Transverse colon (tissue), 4 donors: ENCODE data around the gene STAG2. TPM values are rescaled to one million over a fixed set of nuclear protein-coding genes. Genes with fewer than 3 reads are reported as not detected.

Source experiments
- DNase-seq: peaks from one replicate; pipeline ENCODE4 v3.0.0-alpha.2; 2019
- H3K27ac ChIP-seq, 4 donors: fragments of 200-600 bp; sonication (generic); 2 replicates each; pipeline ENCODE4 v1.5.1; 2016 to 2018; ENCODE audit warnings: inconsistent platforms in 4 of 4
- H3K27me3 ChIP-seq: fragments of 200-600 bp; sonication (generic); 2 replicates; pipeline ENCODE4 v1.5.1; 2017; ENCODE audit warnings: inconsistent platforms
- H3K36me3 ChIP-seq, 4 donors: fragments of 200-600 bp; sonication (generic); 2 replicates each; pipeline ENCODE4 v1.5.1; 2017 to 2019; ENCODE audit warnings: inconsistent platforms in 4 of 4
- H3K4me1 ChIP-seq, 4 donors: fragments of 200-600 bp; sonication (generic); 2 replicates each; pipeline ENCODE4 v1.5.1; 2017 to 2020; ENCODE audit warnings: inconsistent platforms in 4 of 4
- H3K4me3 ChIP-seq, 4 donors: fragments of 200-600 bp; sonication (generic); 1 replicate in 1 of 4; 2 replicates in 3 of 4; pipeline versions ENCODE4 v1.5.1 to v1.6.1; 2017 to 2019; ENCODE audit warnings: inconsistent platforms in 4 of 4
- H3K9me3 ChIP-seq, 2 donors: fragments of 200-600 bp; sonication (generic); 2 replicates each; pipeline ENCODE4 v1.5.1; 2017 to 2019; ENCODE audit warnings: inconsistent platforms in 2 of 2
- EP300 ChIP-seq: sonication (generic); formaldehyde crosslinking; IDR thresholded peaks from one replicate; pipeline ENCODE4 v1.6.1; 2017; ENCODE audit warnings: antibody characterized with exemption, low read depth
- POLR2A ChIP-seq: fragments of 450-650 bp; IDR thresholded peaks from one replicate; pipeline ENCODE4 v1.6.1; 2016; ENCODE audit warnings: antibody characterized with exemption, mild to moderate bottlenecking, moderate library complexity
- POLR2AphosphoS5 ChIP-seq, 3 donors: sonication (generic); formaldehyde crosslinking; IDR thresholded peaks; one replicate each; pipeline ENCODE4 v1.6.1; 2016; ENCODE audit warnings: antibody characterized with exemption in 3 of 3
- WGBS, 2 donors: methylation state at CpG; one replicate each; pipeline ENCODE4 v1.1.5; 2018; ENCODE audit warnings: low coverage in 1 of 2; 5-methylcytosine and 5-hydroxymethylcytosine counted together
- in situ Hi-C, 4 donors: fragments of 200-750 bp; cut with MboI; loops; one replicate each; pipeline versions ENCODE4 v1.15.0 to v1.15.1; 2017; ENCODE audit warnings: low sequenced_read_pairs in 3 of 4, low pct_ligation_motif_present in 1 of 4, low pct_unique_long_range_greater_than_20kb in 1 of 4
- intact Hi-C: fragments of 100-400 bp; cut with DNase I; formaldehyde crosslinking; loops from one replicate; pipeline ENCODE4 v1.15.1; 2023; ENCODE audit warnings: low total_unique reads
- total RNA-seq, 4 donors: library from RNA; depleted of rRNA; stranded (reverse); fragments of >200 nt; gene quantifications; one replicate each; pipeline ENCODE4 v1.1.0, GENCODE V29; 2016
- TF ChIP-seq, protein P1 (sequence below), 5 experiments: fragments of 200-600 bp in 3 of 5; fragments of 450-650 bp in 2 of 5; sonication (generic) in 3 of 5; IDR thresholded peaks; 1 replicate in 2 of 5; 2 replicates in 3 of 5; pipeline ENCODE4 v1.5.1; 2016 to 2017; ENCODE audit warnings: antibody characterized with exemption in 5 of 5, inconsistent platforms in 3 of 5, mild to moderate bottlenecking in 2 of 5, moderate library complexity in 1 of 5

Gene STAG2
- total RNA-seq, 4 donors from 2014 or later = 20.7 to 103 (median 79.5) TPM

DNA sequence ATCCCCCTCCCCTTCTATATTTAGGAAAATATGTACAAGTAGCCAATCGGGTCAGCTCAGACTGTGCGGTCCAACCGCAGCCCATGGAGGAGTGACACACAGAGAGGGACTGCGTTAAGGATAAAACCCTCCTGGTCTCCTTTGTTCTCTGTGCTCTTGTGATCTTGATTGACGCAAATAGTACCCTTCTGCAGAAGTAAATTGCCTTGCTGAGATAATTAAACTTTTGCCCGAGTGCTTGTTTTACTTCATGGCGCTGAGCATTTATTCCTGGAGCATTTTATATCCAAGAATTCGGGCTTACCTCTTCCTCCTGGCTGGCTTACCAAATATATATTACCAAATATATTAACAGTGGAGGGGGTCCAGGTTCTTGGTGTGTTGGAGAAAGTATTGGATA, 184.2 kb downstream of the STAG2 start:
- no peaks in the 10 kb centered on the region for H3K4me1 ChIP-seq
- DNase-seq = no peak
- intact Hi-C loops (no loop called here), in situ Hi-C loops (no loop called here)
- 79 to 88% methylated on average over 3 to 8 of the region's 8 CpGs for WGBS, 2 donors
- H3K27ac ChIP-seq = no peak overlapping the region
- no peaks in the 10 kb centered on the region for H3K27me3 ChIP-seq
- TF ChIP-seq, protein P1, sequence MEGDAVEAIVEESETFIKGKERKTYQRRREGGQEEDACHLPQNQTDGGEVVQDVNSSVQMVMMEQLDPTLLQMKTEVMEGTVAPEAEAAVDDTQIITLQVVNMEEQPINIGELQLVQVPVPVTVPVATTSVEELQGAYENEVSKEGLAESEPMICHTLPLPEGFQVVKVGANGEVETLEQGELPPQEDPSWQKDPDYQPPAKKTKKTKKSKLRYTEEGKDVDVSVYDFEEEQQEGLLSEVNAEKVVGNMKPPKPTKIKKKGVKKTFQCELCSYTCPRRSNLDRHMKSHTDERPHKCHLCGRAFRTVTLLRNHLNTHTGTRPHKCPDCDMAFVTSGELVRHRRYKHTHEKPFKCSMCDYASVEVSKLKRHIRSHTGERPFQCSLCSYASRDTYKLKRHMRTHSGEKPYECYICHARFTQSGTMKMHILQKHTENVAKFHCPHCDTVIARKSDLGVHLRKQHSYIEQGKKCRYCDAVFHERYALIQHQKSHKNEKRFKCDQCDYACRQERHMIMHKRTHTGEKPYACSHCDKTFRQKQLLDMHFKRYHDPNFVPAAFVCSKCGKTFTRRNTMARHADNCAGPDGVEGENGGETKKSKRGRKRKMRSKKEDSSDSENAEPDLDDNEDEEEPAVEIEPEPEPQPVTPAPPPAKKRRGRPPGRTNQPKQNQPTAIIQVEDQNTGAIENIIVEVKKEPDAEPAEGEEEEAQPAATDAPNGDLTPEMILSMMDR (IDR thresholded peaks at IDR 0.05) = no peak
- no peak for TF ChIP-seq POLR2AphosphoS5 (IDR thresholded peaks at IDR 0.05)
- TF ChIP-seq EP300 = no peak
- no peak for TF ChIP-seq POLR2A
- no peaks in the 10 kb centered on the region for H3K9me3 ChIP-seq
- no peaks in the 10 kb centered on the region for H3K36me3 ChIP-seq
- H3K4me3 ChIP-seq = no peak overlapping the region

- H3K4me1 ChIP-seq = no peaks in the 10 kb centered on the region
- in situ Hi-C loops = no loop called here
Measured at GRCh38 chrX:124151195-124151594, 189.7 kb downstream of the STAG2 start.

More at GRCh38 chrX:124151195-124151594, 189.7 kb downstream of the STAG2 start:
- H3K4me3 ChIP-seq = no peak overlapping the region
- intact Hi-C loops = no loop called here
- no peak for TF ChIP-seq POLR2A
- TF ChIP-seq EP300 = no peak
- TF ChIP-seq POLR2AphosphoS5 (IDR thresholded peaks at IDR 0.05) = no peak
- TF ChIP-seq, protein P1 (IDR thresholded peaks at IDR 0.05) = no peak
- H3K27ac ChIP-seq = no peak overlapping the region
- H3K9me3 ChIP-seq = no peaks in the 10 kb centered on the region
- no peaks in the 10 kb centered on the region for H3K36me3 ChIP-seq
- H3K27me3 ChIP-seq = no peaks in the 10 kb centered on the region
- no peak for DNase-seq

Other genes with a start within 250 kb of the STAG2 start
- gene THOC2, start 228.7 kb upstream of the STAG2 start, total RNA-seq = 100 to 1,000 TPM in 2 of 4 donors, 10 to 100 TPM in 2; 49.4 to 149 (median 114) TPM
- 10 to 100 TPM; 15.1 to 60.3 (median 41.2) TPM for gene XIAP, start 101.7 kb upstream of the STAG2 start, total RNA-seq